Activated CD4-positive, alpha-beta T cell treated with anti-CD3 and anti-CD28 coated beads, Interleukin-2, amount 50 U/mL, for 1 hour (primary cell): ENCODE data around the gene CTXN1.
"Not testable (repeated sequence)": the region's sequence is repeated elsewhere in the genome, so short reads cannot be mapped to it uniquely, and the experiment has no call there.

Experiments
- DNase-seq: peaks from one replicate; pipeline ENCODE4 v3.0.0-alpha.2; 2020

Gene CTXN1

DNA sequence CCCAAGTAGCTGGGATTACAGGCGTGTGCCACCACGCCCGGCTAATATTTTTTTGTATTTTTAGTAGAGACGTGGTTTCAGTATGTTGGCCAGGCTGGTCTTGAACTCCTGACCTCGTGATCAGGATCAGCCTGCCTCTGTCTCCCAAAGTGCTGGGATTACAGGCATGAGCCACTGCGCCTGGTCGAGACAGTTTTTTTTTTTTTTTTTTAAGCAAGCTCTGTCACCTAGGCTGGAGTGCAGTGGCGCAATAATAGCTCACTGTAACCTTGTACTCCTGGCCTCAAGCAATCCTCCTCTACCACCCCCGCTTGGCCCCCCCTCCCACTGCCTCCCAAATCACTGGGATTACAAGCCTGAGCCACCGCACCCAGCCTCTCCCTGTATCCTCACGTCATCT lies 28.6 kb downstream of the CTXN1 start:
- DNase-seq, result no peak

DNA sequence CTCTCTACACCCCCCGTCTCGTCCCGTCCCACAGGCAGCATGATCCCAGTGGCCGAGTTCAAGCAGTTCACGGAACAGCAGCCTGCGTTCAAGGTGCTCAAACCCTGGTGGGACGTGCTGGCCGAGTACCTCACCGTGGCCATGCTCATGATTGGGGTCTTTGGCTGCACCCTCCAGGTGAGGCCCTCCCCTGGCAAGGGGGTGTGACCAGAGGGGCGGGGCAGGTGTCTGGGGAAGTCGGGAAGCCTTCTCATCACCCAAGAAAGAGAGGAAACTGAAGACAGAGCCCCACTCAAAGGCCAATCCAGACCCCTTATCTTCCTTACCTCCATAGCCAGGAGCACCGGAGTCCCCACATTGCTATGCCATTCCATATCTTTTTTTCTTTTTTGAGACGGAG lies 30.4 kb downstream of the CTXN1 start:
- DNase-seq, result no peak

DNA sequence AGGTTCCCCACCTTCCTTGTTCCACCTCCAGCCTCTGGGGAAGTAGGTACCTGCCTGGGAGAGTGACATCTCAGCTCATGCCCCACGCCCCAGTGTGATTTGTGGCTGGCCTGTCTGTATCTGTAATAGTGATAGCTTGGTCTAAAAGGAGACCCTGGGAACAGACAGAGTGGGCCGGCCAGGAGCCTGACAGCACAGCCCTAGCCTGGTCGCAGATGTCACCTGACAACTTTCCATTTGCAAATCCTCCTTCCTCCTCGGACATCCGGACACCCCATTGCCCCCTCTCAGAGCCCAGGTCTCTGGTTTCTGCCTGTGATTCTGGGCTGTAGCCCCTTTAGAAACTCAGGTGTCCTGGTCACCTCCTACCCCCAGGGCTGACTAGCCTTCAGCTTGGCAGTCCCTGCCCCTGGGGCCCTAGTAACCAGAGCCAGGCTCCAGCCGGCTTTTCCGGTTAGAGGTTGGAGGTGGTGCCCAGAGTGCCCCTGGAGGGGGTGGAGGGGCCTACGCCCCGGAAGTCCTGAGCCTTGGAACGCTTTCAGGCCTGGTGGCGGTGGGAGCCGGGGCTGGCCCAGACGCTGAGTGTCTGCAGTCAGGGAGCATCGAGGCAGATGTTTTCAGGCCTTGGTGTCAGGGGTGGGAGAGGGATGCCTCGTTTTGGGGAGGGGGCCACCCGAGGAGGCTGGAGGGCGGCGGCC lies 31.2 kb downstream of the CTXN1 start:
- DNase-seq, result no peak

DNA sequence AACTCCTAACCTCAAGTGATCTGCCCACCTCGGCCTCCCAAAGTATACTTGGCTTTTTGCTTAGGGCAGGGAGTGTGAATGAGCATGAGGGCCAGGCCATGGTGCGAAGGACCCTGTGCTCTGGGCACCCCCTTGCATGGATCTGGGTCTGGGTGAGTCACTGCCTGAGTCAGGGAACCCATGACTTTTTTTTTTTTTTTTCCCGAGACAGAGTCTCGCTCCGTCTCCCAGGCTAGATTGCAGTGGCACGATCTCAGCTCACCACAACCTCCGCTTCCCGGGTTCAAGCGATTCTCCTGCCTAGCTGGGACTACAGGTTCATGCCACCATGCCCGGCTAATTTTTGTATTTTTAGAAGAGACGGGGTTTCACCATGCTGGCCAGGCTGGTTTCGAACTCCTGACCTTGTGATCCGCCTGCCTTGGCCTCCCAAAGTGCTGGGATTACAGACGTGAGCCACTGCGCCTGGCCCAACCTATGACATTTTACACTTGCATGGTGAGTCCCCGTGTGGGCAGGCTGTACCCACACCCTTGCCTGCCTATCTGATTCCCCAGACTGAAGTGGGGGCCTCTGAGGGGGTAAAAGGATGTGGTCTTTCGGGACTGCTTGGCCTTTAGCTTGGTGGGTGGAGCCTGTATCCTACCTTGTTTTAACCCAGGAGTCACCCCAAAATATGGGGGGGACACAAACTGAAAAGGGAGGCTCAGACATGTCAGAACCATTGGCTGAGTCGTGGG lies 32.4 kb downstream of the CTXN1 start:
- DNase-seq, result not testable (repeated sequence)

DNA sequence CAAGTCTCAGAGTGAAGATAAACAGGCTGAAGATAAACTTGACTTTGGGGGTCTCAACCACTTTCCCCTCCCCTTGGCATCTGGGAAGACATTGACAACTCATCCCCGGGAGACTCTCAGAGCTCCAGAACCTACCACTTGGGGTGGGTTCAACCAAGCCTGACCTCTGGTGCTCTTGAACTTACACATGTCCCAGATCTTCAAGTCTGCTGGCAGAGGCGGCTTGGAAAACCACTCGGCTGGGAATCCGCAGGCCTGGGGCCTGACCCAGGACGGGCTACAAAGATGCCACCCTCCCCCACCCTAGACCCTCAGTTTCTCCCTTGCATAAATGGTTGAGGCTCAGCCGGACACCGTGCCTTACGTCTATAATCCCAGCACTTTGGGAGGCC lies 37.1 kb downstream of the CTXN1 start:
- no peak for DNase-seq

DNA sequence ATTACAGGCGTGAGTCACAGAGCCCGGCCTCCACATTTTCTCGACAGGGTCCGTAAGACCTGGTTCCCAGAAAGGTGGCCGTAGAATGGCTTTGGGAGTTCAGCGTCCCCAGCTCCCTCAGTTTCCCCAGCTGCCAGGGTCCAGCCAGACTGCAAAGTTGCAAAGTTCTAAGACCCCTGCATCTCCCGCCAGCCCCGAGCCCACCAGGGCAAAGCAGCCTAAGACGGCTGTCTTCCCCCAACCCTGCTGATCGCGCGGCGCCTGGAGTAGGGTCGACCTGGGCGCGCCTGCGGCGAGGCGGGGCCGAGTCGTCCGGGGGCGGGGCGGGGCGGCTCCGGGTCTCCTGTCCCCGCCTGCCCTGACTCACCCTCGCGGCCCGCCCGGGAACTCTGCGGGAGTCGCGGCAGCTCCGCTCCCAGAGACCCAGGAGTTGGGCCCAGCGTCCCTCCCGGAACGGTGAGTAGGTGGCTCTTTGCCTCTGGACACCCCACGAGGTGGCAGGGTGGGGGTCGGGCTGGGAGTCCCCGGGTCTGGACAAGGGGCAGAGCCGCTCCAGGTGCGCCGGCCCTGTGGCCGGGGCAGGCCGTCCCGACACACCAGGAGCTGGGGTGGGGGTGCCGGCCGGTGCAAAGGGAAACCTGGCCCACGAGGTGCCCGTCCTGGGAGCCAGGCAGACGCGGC lies 37.6 kb downstream of the CTXN1 start, which contains the start of gene LRRC8E:
LRRC8E (plus strand) TSS at position 366 of the 681 bp plus-strand sequence. CDS start 7,094 bp downstream, outside the sequence.
- peak; percentile 29 for DNase-seq

DNA sequence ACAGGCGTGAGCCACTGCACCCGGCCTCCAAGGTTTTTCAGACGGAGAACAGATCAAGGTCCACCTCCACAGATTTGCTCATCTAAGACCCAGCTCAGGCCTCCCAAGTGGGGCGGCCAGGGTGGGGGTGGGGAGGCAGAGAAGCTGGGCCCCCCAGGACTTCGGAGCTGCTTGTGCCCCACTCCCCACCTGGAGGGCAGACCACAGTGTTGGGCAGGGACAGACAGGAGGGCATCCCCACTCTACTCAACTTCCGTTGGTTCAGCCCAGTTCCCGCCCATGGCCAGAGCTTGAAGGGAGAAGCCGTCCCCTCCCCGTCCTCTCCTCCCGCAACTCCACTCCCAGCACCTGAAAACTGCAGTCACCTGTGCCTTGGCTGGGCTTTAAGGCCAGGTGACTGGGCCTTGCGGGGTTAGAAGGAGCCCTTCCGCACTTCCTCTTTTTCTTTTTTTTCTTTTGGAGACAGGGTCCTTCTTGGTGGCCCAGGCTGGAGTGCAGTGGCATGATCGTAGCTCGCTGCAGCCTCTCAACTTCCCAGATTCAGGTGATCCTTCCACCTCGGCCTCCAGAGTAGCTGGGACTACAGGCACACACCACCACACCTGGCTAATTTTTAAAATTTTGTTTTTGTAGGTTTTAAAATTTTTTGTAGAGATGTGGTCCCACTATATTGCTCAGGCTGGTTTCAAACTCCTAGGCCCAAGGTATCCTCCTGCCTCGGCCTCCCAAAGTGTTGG lies 38.4 kb downstream of the CTXN1 start:
- no peak for DNase-seq

DNA sequence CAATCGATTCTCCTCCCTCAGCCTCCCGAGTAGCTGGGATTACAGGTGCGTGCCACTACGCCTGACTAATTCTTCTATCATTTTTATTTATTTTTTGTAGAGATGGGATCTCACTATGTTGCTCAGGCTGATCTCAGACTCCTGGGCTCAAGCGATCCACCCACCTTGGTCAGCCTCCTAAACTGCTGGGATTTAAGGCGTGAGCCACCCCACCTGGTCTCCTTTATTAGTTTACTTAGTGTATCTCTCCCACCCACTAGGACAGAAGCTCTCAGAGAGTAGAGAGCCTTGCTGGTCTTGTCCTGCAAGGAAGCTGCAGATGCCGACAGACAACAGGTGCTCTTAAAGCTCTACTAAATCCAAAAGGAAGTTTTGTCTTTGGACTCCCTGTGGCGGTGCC lies 40.1 kb downstream of the CTXN1 start:
- no peak for DNase-seq

DNA sequence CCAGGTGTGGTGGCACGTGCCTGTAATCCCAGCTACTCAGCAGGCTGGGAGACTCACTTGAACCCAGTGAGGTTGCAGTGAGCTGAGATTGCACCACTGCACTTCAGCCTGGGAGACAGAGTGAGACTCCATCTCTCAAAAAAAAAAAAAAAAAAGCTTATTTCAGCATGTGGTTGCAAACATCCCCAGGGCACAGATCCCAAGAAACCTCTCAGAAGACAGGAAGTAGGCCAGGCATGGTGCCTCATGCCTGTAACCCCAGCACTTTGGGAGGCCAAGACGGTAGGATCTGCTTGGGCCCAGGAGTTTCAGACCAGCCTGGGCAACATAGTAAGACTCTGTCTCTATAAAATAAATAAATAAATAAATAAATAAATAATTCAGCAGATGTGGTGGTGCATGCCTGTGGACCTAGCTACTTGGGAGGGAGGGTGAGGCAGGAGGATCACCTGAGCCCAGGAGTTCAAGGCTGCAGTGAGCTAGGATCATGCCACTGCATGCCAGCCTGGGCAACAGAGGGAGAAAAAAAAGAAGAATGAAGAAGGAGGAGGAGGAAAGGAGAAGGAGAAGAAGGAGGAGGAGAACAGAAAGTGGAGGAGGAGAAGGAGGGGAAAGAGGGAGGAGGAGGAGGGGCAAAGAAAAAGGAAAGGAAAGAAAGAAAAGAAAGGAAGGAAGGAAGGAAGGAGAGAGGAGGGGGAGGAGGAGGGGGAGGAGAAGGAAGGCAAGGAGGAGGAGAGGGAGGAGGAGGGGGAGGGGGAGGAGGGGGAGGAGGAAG lies 42.0 kb downstream of the CTXN1 start:
- no peak for DNase-seq

DNA sequence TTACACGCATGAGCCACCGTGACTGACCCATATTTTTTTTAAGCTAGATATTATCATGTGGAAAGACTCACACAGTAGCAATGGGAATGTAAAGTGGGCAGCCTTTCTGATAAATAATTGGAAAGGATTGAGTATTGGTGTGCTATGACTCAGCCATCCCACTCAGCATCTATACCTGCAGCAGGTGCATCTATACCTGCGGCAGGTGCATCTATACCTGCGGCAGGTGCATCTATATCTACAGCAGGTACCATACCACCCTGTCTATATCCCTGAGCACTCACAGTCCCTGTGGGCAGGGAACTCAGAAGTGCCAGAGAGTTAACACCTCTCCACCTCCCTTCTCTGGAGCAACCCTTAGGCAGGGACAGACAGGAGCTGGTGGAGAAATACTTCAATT lies 42.8 kb downstream of the CTXN1 start:
- DNase-seq, result no peak

DNA sequence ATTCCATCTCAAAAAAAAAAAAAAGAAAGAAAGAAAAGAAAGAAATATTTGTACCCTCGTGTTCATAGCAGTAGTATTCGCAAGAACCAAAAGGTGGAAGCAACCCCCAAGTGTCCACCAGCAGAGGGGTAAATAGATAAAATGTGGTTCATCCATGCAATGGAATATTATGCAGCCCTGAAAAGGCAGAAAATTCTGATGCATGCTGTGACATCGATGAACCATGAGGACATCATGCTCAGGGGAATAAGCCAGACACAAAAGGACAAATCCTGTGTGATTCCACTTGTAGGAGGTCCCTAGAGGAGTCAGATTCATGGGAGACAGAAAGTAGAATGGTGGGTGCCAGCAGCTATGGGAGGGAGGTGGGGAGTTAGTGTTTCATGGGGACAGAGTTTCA lies 44.0 kb downstream of the CTXN1 start:
- DNase-seq, result no peak

DNA sequence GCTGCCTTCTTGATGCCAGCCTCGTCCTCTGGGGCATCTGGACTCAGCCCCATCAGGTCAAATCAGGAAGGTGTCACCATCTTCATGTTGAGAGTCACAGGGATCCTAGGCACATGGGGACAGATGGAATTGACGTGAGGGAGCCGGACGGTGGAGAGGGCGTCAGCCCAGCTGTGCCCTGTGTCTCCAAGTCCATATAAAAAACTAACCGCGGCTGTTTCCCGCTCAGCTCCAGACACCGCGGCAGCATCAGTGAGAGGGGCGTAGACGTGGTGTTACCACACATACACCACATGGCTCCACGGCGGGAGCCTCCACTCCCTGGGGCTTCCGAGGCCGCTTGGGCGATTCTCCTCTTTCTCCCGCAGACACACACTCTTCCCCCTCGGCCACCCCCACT lies 46.1 kb downstream of the CTXN1 start:
- DNase-seq, result no peak

DNA sequence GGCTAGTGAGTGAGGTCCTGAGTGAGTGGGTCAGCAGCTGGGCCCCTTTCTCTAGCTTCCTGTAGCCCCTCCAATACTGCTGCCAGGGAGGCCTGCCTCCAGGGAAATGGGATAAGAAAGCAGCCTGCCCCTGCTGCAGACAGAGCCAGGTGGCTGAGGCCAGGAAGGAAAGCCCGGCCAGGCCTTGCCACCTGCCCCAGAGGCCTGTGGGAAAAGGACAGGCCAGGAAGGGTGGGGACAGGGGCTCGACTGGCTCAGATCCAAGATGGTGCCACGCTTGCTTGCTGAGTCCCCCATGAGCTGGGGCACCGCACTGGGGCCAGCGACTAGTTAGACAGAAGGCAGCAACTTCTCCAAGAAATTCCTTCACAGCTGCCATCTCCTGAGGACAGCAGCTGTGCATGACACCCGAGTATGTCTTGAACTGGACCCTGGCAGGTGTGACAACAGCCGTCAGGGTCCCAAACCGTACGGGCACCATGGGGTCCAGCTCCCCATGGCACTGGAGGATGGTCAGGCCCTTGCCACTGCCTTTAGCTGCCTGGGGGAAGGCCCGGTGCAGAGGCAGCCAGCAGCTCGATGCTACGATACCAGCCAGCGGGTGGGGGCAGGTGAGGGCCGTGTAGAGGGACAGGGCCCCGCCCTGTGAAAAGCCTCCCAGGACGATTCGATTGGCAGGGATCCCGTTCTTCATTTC lies 46.7 kb downstream of the CTXN1 start:
- DNase-seq, result no peak

DNA sequence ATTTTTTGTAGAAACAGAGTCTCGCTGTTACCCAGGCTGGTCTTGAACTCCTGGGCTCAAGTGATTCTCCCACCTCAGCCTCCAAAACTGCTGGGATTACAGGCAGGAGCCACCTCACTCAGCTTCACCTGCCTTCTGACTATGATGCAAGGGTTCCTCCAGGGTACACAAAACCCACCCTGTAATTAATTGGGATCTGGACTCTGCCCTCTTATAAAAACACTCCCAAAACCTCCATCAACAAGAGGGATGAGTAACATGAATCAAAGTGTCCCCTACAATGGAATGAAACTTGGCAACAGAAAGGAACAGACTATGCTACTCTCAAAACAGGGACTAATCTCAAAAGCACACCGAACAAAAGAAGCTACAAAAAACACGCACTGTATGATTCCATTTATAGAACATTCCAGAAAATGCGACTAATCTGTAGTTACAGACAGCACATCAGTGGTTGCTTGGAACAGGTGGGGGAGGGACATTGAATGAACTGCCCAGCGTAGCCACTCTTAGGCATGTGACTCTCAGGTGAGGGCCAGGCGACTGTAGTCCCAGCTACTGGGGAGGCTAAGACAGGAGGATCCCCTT lies 48.6 kb downstream of the CTXN1 start:
- no peak for DNase-seq

DNA sequence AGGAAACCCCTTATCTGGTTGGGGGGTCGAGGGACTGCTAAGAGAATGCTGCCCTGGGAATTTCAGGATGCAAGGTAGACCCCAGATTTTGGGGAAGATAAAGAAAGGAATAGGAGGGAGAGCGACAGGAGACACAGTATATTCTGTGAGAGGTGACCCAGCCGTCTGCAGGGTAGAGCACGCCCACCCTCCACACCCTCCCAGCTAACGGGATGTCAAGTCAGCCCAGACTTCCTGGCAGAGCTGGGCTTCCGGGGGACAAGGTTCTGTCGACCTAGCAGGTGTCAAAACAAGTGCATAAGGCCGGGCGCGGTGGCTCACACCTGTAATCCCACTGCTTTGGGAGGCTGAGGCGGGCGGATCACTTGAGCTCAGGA lies 51.0 kb downstream of the CTXN1 start:
- no peak for DNase-seq
